Heart left ventricle (tissue), 13 donors: ENCODE measurements around the gene HTT.

Source experiments
- CTCF ChIP-seq, 12 donors: fragments of 200-600 bp; sonication (generic) in 4 of 12; IDR thresholded peaks; one replicate each; pipeline versions ENCODE4 v1.5.0 to v1.8.0; 2018 to 2022; ENCODE audit warnings: antibody characterized with exemption in 12 of 12, mild to moderate bottlenecking in 5 of 12
- POLR2A ChIP-seq, 2 donors: fragments of 450-650 bp; IDR thresholded peaks; one replicate each; pipeline ENCODE4 v1.6.1; 2017; ENCODE audit warnings: antibody characterized with exemption in 2 of 2, mild to moderate bottlenecking in 2 of 2, moderate library complexity in 2 of 2
- donor health status: ischemic (EF 13 %, LVEDD 7.1; RV severe dilation, severe dysfunction).
- donor health status: DM: no; HTN: yes; CAD: no.
- donor health status: DM: no; HTN: no; CAD: no.
- donor health status: ischemic (EF 25% LVEDD 6.9; RV normal size, moderate dysfunction).
- donor health status: ischemic (EF 25% LVEDD 5.7; RV mildly dilated, moderate dysfunction).
- donor health status: ischemic (EF 35%, LVEDD 5.7; RV mildly dilated, moderate dysfunction).
- donor health status: nonischemic (EF 11% LVEDD 7.7; RV severe dilation, severe dysfunction).
- donor health status: DM: yes; HTN: yes; CAD: no.
- donor health status: PGD.
- donor health status: ischemic (EF 29% LVEDD 5.4; RV normal size, mild dysfunction).
- donor health status: nonischemic (EF 23%, LVEDD 6.1; RV moderate dilation, normal function).

GRCh38 chr4:3160438-3160837 is 86.0 kb downstream of the HTT start:
- no peak for TF ChIP-seq CTCF (IDR thresholded peaks at IDR 0.05)
- no peak for TF ChIP-seq POLR2A (IDR thresholded peaks at IDR 0.05)
